Measurements from ENCODE around the gene KDR. TPM values are rescaled to one million over a fixed set of nuclear protein-coding genes. Genes with fewer than 3 reads are reported as not detected.

Gene KDR
- total and polyA plus RNA-seq, 11 donors: 7.7 to 51.0 (median 32.0) TPM

DNA sequence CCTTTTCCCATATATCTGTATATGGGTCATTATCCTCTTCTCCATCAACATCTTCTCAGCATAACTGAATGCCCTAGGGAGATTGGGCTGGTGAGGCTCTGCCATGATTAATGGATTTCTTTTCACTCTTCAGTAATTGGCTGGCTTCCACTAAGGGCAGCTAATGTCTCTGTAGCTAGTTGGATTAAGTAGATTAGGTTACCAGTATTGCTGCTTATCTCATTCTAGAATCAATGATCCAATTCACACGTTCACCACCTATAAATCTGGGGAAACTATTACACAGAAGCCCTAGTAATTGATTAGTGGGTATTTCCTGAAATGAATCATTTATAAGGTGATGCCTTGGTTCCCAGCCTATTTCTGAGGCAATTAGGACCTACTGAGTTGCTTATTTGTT is 94.8 kb downstream of the KDR start:
- Histone ChIP-seq H3K36me3 (no peaks in the 10 kb centered on the region), H3K9me3 (no peaks in the 10 kb centered on the region), H3K4me3 (no peak overlapping the region), H3K4me1 (peaks cover 0 to 37% (median 11%) of the 10 kb centered on the region in 12 donors), H3K27me3 (no peaks in the 10 kb centered on the region), H3K27ac (peak overlapping the region in 5 of 12 donors; percentile 29 to 61 (median 51))
- intact Hi-C loops (cut with DNase I): loop anchor here in 1 of 10 donors (5.0 kb wide), 1 partner anchor 47 kb away; no protein-coding TSS in a partner anchor
- TF ChIP-seq, protein P1, sequence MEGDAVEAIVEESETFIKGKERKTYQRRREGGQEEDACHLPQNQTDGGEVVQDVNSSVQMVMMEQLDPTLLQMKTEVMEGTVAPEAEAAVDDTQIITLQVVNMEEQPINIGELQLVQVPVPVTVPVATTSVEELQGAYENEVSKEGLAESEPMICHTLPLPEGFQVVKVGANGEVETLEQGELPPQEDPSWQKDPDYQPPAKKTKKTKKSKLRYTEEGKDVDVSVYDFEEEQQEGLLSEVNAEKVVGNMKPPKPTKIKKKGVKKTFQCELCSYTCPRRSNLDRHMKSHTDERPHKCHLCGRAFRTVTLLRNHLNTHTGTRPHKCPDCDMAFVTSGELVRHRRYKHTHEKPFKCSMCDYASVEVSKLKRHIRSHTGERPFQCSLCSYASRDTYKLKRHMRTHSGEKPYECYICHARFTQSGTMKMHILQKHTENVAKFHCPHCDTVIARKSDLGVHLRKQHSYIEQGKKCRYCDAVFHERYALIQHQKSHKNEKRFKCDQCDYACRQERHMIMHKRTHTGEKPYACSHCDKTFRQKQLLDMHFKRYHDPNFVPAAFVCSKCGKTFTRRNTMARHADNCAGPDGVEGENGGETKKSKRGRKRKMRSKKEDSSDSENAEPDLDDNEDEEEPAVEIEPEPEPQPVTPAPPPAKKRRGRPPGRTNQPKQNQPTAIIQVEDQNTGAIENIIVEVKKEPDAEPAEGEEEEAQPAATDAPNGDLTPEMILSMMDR (IDR thresholded peaks at IDR 0.05): no peak
- no peak for TF ChIP-seq POLR2A (IDR thresholded peaks at IDR 0.05)
- ATAC-seq (no peak), DNase-seq (no peak)
- 42 to 76% (median 55%) methylated on average over 1 of the region's 1 CpG for WGBS, 4 donors

DNA sequence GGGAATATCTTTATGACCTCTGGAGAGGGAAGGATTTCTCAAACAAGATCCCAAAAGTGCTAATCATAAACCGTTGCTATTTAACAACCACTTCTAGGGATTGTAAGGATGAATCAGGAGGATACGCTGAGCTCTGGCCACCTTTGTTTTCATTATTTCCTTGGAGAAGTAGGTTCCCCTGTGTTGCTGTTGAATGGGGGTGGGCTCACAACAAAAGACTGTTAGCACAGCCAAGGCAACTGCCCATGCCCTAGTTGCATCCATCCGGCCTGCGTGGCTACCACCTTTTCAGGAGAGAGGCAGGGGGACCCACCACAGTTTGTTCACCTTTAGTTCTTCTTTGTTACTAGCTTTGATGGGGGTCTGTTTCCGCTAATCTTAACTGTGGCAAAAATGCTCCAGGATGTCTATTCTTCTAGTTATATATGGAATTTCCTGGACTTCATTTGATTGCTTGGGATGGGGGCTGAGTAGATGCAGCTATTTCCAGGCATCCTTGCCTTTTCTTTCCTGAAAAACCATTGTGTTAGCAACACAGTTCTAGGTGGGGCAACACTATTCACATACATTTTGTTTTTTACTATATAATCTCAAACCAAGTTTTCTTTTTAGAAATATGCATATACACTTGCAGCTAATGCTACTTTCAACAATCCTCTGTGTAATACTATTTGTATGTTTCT is 95.4 kb downstream of the KDR start:
- DNase-seq (peak in 1 of 5 donors; percentile 39), ATAC-seq (peak in 1 of 4 donors; percentile 56)
- H3K36me3 ChIP-seq: no peaks in the 10 kb centered on the region
- H3K9me3 ChIP-seq: no peaks in the 10 kb centered on the region
- 61 to 73% (median 66%) methylated on average over 5 of the region's 5 CpGs for WGBS, 4 donors
- no peaks in the 10 kb centered on the region for H3K27me3 ChIP-seq
- peaks cover 0 to 37% (median 11%) of the 10 kb centered on the region in 12 donors for H3K4me1 ChIP-seq
- peak overlapping the region in 8 of 12 donors; percentile 12 to 61 (median 50) for H3K27ac ChIP-seq
- H3K4me3 ChIP-seq: no peak overlapping the region
- TF ChIP-seq, protein P1 (IDR thresholded peaks at IDR 0.05): no peak
- TF ChIP-seq POLR2A (IDR thresholded peaks at IDR 0.05): no peak
- intact Hi-C loops (cut with DNase I): loop anchor here in 1 of 10 donors (5.0 kb wide), 1 partner anchor 47 kb away; no protein-coding TSS in a partner anchor

- intact Hi-C loops (cut with DNase I): no loop called here
- ATAC-seq (no peak), DNase-seq (no peak)
- WGBS, 4 donors: 87 to 100% (median 93%) methylated on average over 1 of the region's 1 CpG
- H3K4me3 ChIP-seq: no peak overlapping the region
- H3K27me3 ChIP-seq: no peaks in the 10 kb centered on the region
- no peaks in the 10 kb centered on the region for H3K36me3 ChIP-seq
- no peak for TF ChIP-seq POLR2A (IDR thresholded peaks at IDR 0.05)
- TF ChIP-seq, protein P1 (IDR thresholded peaks at IDR 0.05): no peak
- peaks cover 0 to 32% (median 10%) of the 10 kb centered on the region in 12 donors for H3K4me1 ChIP-seq
- no peaks in the 10 kb centered on the region for H3K9me3 ChIP-seq
- peak overlapping the region in 7 of 12 donors; percentile 12 to 61 (median 51) for H3K27ac ChIP-seq
Measured at GRCh38 chr4:55029321-55029720, 96.1 kb downstream of the KDR start.

Other genes with a start within 250 kb of the KDR start
- gene SRD5A3, start 220.6 kb upstream of the KDR start, total RNA-seq: 10 to 100 TPM in 3 of 9 donors, 1 to 10 TPM in 6; 4.5 to 16.8 (median 7.8) TPM
- 1 to 10 TPM; 4.5 to 9.7 TPM for gene SRD5A3, start 220.6 kb upstream of the KDR start, polyA plus RNA-seq

Data from heart left ventricle (tissue), 16 donors.